ENCODE measurements around the gene FRMD4A.

GRCh38 chr10:14377591-14378175, 47.0 kb upstream of the FRMD4A start:
- TF ChIP-seq CTCF (IDR thresholded peaks at IDR 0.05; ENCODE audit: insufficient read depth, low read length, poor library complexity, severe bottlenecking) (no peak), EZH2phosphoT487 (conservative IDR thresholded peaks at IDR 0.05; ENCODE audit: low read length) (no peak)

All from SU-DHL-6 (cell line).